Putamen (tissue), 1 donor: Measurements from ENCODE around the gene CDH24.

Experiments
- DNase-seq: peaks from one replicate; pipeline ENCODE4 v3.0.0-alpha.2; 2016; ENCODE audit warnings: low spot score

Gene CDH24

GRCh38 chr14:23043145-23043544, 14.2 kb downstream of the CDH24 start:
- DNase-seq: no peak

- no peak for DNase-seq
These were observed 15.0 kb downstream of the CDH24 start, which contains the start of gene PSMB11 for GRCh38 chr14:23042162-23042965. TSS of gene PSMB11 (plus strand) at chr14:23042212. CDS start at chr14:23042226, 14 bp downstream.

GRCh38 chr14:23041729-23042128, 15.6 kb downstream of the CDH24 start:
- no peak for DNase-seq

GRCh38 chr14:23040100-23040499, 17.2 kb downstream of the CDH24 start:
- no peak for DNase-seq

GRCh38 chr14:23035303-23036144, 21.8 kb downstream of the CDH24 start:
- DNase-seq: no peak

- DNase-seq: peak; percentile 95
These were observed 22.6 kb downstream of the CDH24 start, which contains the start of gene PSMB5 for GRCh38 chr14:23034498-23035302. TSS of gene PSMB5 (minus strand) at chr14:23034900. CDS start at chr14:23034881, 19 bp downstream.

GRCh38 chr14:23033801-23034497, 23.4 kb downstream of the CDH24 start:
- DNase-seq: no peak

GRCh38 chr14:23033251-23033727, 24.0 kb downstream of the CDH24 start:
- DNase-seq: no peak

GRCh38 chr14:23030936-23031335, 26.4 kb downstream of the CDH24 start:
- DNase-seq: no peak

GRCh38 chr14:23028799-23029198, 28.5 kb downstream of the CDH24 start:
- DNase-seq: no peak

- DNase-seq: no peak
These were observed 32.0 kb downstream of the CDH24 start for GRCh38 chr14:23025151-23025814.

GRCh38 chr14:23024612-23025075, 32.7 kb downstream of the CDH24 start:
- no peak for DNase-seq

GRCh38 chr14:23023795-23024152, 33.5 kb downstream of the CDH24 start:
- no peak for DNase-seq

GRCh38 chr14:23023022-23023794, 34.1 kb downstream of the CDH24 start:
- no peak for DNase-seq

- no peak for DNase-seq
These were observed 35.4 kb downstream of the CDH24 start for GRCh38 chr14:23021889-23022442.

- DNase-seq: no peak
These were observed 35.9 kb downstream of the CDH24 start for GRCh38 chr14:23021434-23021833.

- no peak for DNase-seq
These were observed 36.9 kb downstream of the CDH24 start for GRCh38 chr14:23020143-23021128.

- DNase-seq: no peak
These were observed 39.2 kb downstream of the CDH24 start for GRCh38 chr14:23018107-23018506.
